Smooth muscle cell (in vitro differentiated cells): ENCODE measurements around the gene KCNIP2. TPM values are rescaled to one million over a fixed set of nuclear protein-coding genes. Genes with fewer than 3 reads are reported as not detected.

Source experiments
- DNase-seq: peaks from one replicate; lab custom pipeline; 2025; ENCODE audit not compliant: unreplicated experiment; lab: John Stamatoyannopoulos, UW
- H2AFZ ChIP-seq: fragments of 200-600 bp; sonication (generic); 2 replicates; pipeline ENCODE4 v1.6.0; 2016; ENCODE audit warnings: antibody characterized with exemption, low read depth, mild to moderate bottlenecking
- H3F3A ChIP-seq: fragments of 200-600 bp; sonication (generic); 2 replicates; pipeline ENCODE4 v1.6.0; 2017; ENCODE audit warnings: antibody characterized with exemption, low read depth
- H3K27ac ChIP-seq: fragments of 200-600 bp; sonication (generic); 2 replicates; pipeline ENCODE4 v1.5.1; 2016; ENCODE audit warnings: low read depth, mild to moderate bottlenecking
- H3K27me3 ChIP-seq: fragments of 200-600 bp; sonication (generic); 2 replicates; pipeline ENCODE4 v1.6.1; 2016; ENCODE audit warnings: low read depth, mild to moderate bottlenecking
- H3K36me3 ChIP-seq: fragments of 200-600 bp; sonication (generic); 2 replicates; pipeline ENCODE4 v1.5.1; 2016; ENCODE audit warnings: low read depth
- H3K4me1 ChIP-seq: fragments of 200-600 bp; sonication (generic); 2 replicates; pipeline ENCODE4 v1.5.1; 2016; ENCODE audit warnings: low read depth
- H3K4me2 ChIP-seq: fragments of 200-600 bp; sonication (generic); 2 replicates; pipeline ENCODE4 v1.6.0; 2016; ENCODE audit warnings: mild to moderate bottlenecking
- H3K4me3 ChIP-seq: fragments of 200-600 bp; sonication (generic); 2 replicates; pipeline ENCODE4 v1.5.1; 2016; ENCODE audit warnings: mild to moderate bottlenecking
- H3K79me2 ChIP-seq: fragments of 200-600 bp; sonication (generic); 2 replicates; pipeline ENCODE4 v1.6.0; 2016; ENCODE audit warnings: low read depth, mild to moderate bottlenecking
- H3K9ac ChIP-seq: fragments of 200-600 bp; sonication (generic); 2 replicates; pipeline ENCODE4 v1.6.0; 2016; ENCODE audit warnings: low read depth
- H3K9me3 ChIP-seq: fragments of 200-600 bp; sonication (generic); replicated peaks from 2 replicates; pipeline ENCODE4 v1.5.1; 2016; ENCODE audit warnings: low read depth
- H4K20me1 ChIP-seq: fragments of 200-600 bp; sonication (generic); 2 replicates; pipeline ENCODE4 v1.6.0; 2016; ENCODE audit warnings: low read depth
- WGBS: methylation state at CpG from one replicate; pipeline ENCODE4 v1.1.7; 2016; ENCODE audit warnings: low lambda C conversion rate; 5-methylcytosine and 5-hydroxymethylcytosine counted together
- polyA plus RNA-seq: library from polyadenylated mRNA; unstranded; fragments of >200 nt; fragmentation: Nextera tagmentation; extraction: Ambion mirVana; gene quantifications from 2 replicates; pipeline ENCODE4 v1.2.1, GENCODE V29; 2016
- total RNA-seq: library from RNA; depleted of rRNA; stranded (reverse); fragments of >200 nt; gene quantifications from 2 replicates; pipeline ENCODE4 v1.2.3, GENCODE V29; 2014
- TF ChIP-seq, protein P1 (sequence below): fragments of 200-600 bp; sonication (generic); IDR thresholded peaks from 2 replicates; pipeline ENCODE4 v1.5.1; 2017; ENCODE audit warnings: borderline replicate concordance, mild to moderate bottlenecking, antibody characterized with exemption; ENCODE audit not compliant: insufficient read depth, poor library complexity, severe bottlenecking

Gene KCNIP2
- total and polyA plus RNA-seq, 2 experiments from 2014 or later: 0.87 to 3.9 TPM

GRCh38 chr10:101781655-101781983 is 62.0 kb downstream of the KCNIP2 start:
- H3K4me2 ChIP-seq: peak overlapping the region; percentile 92

DNA sequence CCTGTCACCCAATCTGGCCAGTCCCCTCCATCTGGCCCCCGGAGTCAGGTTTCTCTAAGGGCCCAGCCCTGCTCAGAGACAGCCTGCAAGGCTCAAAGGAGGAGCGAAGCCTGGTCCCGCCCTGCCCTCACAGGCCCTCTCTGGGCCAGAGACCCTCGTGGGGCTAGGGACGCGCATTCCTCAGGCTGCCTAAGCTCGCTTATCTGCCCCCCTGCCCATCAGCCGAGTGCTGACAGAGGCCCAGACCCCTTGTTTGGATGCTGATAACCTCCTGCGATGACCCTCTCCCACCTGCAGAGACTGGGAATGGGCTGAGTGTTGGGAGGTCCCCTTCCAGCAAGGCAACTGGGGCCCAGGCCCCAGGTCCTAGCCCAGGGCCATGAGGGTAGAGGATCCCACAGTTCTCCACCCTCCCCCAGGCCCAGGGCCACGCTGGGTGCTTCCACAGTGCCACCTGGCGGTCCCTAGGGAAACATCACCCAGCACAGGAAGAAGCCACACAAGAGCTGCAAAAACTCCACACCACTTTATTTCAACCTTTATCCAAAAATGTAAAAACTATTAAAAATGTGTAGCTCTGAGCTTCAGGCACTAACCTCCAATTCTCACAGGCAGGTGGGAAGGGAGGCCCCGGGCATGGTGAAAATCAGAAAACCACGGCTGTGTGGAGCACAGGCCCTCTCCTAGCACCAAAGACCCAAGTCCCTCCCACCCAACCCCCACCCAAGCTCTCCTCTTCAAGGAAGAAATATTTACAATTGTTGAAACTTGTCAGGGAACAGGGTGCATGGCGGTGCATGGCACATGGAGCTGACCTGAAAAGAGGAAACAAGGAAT is 62.6 kb downstream of the KCNIP2 start:
- peak; percentile 17 for DNase-seq
- H3K4me3 ChIP-seq: no peak overlapping the region
- no peaks in the 10 kb centered on the region for H3K79me2 ChIP-seq
- no peak overlapping the region for H3K9ac ChIP-seq
- peaks cover 23% of the 10 kb centered on the region for H3F3A ChIP-seq
- H3K4me1 ChIP-seq: peaks cover 20% of the 10 kb centered on the region
- H3K4me2 ChIP-seq: peak overlapping the region; percentile 92
- WGBS: 46% methylated on average over 14 of the region's 14 CpGs
- peaks cover 52% of the 10 kb centered on the region for H4K20me1 ChIP-seq
- no peaks in the 10 kb centered on the region for H3K9me3 ChIP-seq
- H2AFZ ChIP-seq: no peak overlapping the region
- peaks cover 3% of the 10 kb centered on the region for H3K36me3 ChIP-seq
- H3K27ac ChIP-seq: no peak overlapping the region
- TF ChIP-seq, protein P1, sequence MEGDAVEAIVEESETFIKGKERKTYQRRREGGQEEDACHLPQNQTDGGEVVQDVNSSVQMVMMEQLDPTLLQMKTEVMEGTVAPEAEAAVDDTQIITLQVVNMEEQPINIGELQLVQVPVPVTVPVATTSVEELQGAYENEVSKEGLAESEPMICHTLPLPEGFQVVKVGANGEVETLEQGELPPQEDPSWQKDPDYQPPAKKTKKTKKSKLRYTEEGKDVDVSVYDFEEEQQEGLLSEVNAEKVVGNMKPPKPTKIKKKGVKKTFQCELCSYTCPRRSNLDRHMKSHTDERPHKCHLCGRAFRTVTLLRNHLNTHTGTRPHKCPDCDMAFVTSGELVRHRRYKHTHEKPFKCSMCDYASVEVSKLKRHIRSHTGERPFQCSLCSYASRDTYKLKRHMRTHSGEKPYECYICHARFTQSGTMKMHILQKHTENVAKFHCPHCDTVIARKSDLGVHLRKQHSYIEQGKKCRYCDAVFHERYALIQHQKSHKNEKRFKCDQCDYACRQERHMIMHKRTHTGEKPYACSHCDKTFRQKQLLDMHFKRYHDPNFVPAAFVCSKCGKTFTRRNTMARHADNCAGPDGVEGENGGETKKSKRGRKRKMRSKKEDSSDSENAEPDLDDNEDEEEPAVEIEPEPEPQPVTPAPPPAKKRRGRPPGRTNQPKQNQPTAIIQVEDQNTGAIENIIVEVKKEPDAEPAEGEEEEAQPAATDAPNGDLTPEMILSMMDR: peak; percentile 78
- H3K27me3 ChIP-seq: peaks cover 38% of the 10 kb centered on the region

More at GRCh38 chr10:101781655-101781983, 62.0 kb downstream of the KCNIP2 start:
- Histone ChIP-seq H3K4me1 (peaks cover 20% of the 10 kb centered on the region), H3K9me3 (no peaks in the 10 kb centered on the region), H3K4me3 (no peak overlapping the region), H4K20me1 (peaks cover 54% of the 10 kb centered on the region), H2AFZ (no peak overlapping the region), H3K79me2 (no peaks in the 10 kb centered on the region), H3K36me3 (peaks cover 5% of the 10 kb centered on the region), H3K27ac (no peak overlapping the region), H3K9ac (no peak overlapping the region), H3F3A (peaks cover 27% of the 10 kb centered on the region), H3K27me3 (peaks cover 32% of the 10 kb centered on the region)
- no peak for DNase-seq
- 86% methylated on average over 7 of the region's 7 CpGs for WGBS
- TF ChIP-seq, protein P1: no peak

- peaks cover 42% of the 10 kb centered on the region for H3K27me3 ChIP-seq
- WGBS: 19% methylated on average over 14 of the region's 17 CpGs
- H4K20me1 ChIP-seq: peaks cover 55% of the 10 kb centered on the region
- peak overlapping the region; percentile 48 for H3K4me3 ChIP-seq
- H2AFZ ChIP-seq: no peak overlapping the region
- peaks cover 23% of the 10 kb centered on the region for H3K4me1 ChIP-seq
- DNase-seq: no peak
- H3K9ac ChIP-seq: no peak overlapping the region
- peak overlapping the region; percentile 90 for H3K4me2 ChIP-seq
- H3K9me3 ChIP-seq: no peaks in the 10 kb centered on the region
- no peak overlapping the region for H3K27ac ChIP-seq
- H3K79me2 ChIP-seq: no peaks in the 10 kb centered on the region
- H3K36me3 ChIP-seq: no peaks in the 10 kb centered on the region
- TF ChIP-seq, protein P1: no peak
- peaks cover 16% of the 10 kb centered on the region for H3F3A ChIP-seq
These were observed 63.3 kb downstream of the KCNIP2 start for GRCh38 chr10:101780187-101780817.
